Common myeloid progenitor, CD34-positive (primary cell): ENCODE data around the gene WDR1.

Experiments used
- CTCF ChIA-PET: fragments of 350-600 bp; sonication (Branson Sonifier 250); formaldehyde crosslinking; loops from one replicate; lab custom pipeline; 2021; ENCODE audit warnings: antibody characterized with exemption; lab: Charles Lee
- POLR2A ChIA-PET: fragments of 350-600 bp; sonication (Branson Sonifier 250); formaldehyde crosslinking; loops from one replicate; lab custom pipeline; 2021; ENCODE audit warnings: antibody characterized with exemption; lab: Charles Lee
- DNase-seq, 3 donors: peaks; one replicate each; pipeline versions ENCODE4 v3.0.0 to v3.0.0-alpha.2; 2013
- H3K27ac ChIP-seq, 2 experiments: 1 replicate in 1 of 2; 2 replicates in 1 of 2; pipeline ENCODE4 v1.7.0; 2013; ENCODE audit warnings: inconsistent platforms in 2 of 2, low read length in 2 of 2, mild to moderate bottlenecking in 2 of 2, low read depth in 1 of 2, moderate library complexity in 1 of 2; ENCODE audit not compliant: severe bottlenecking in 2 of 2, insufficient read depth in 1 of 2, poor library complexity in 1 of 2
- H3K27me3 ChIP-seq, 5 experiments: replicated peaks in 2 of 5; 1 replicate in 3 of 5; 2 replicates in 2 of 5; pipeline versions ENCODE4 v1.6.1 to v1.7.0; 2013; ENCODE audit warnings: low read length in 4 of 5, mild to moderate bottlenecking in 2 of 5, moderate library complexity in 2 of 5, inconsistent platforms in 1 of 5; ENCODE audit not compliant: insufficient read depth in 5 of 5, control insufficient read depth in 4 of 5
- H3K36me3 ChIP-seq, 4 experiments: 1 replicate in 2 of 4; 2 replicates in 2 of 4; pipeline versions ENCODE4 v1.6.1 to v1.7.0; 2013; ENCODE audit warnings: low read length in 3 of 4, control low read depth in 1 of 4, mild to moderate bottlenecking in 1 of 4; ENCODE audit not compliant: control insufficient read depth in 4 of 4, insufficient read depth in 4 of 4
- H3K4me1 ChIP-seq, 4 experiments: 1 replicate in 3 of 4; 2 replicates in 1 of 4; pipeline versions ENCODE4 v1.6.1 to v1.7.1; 2013; ENCODE audit warnings: low read length in 3 of 4, mild to moderate bottlenecking in 3 of 4, control low read depth in 1 of 4, inconsistent platforms in 1 of 4, moderate library complexity in 1 of 4; ENCODE audit not compliant: control insufficient read depth in 4 of 4, insufficient read depth in 4 of 4; ENCODE audit errors: control extremely low read depth in 1 of 4
- H3K4me3 ChIP-seq, 7 experiments: 1 replicate in 4 of 7; 2 replicates in 3 of 7; pipeline versions ENCODE4 v1.5.1 to v1.7.0; 2013; ENCODE audit warnings: mild to moderate bottlenecking in 7 of 7, low read length in 6 of 7, moderate library complexity in 6 of 7, inconsistent platforms in 2 of 7, low read depth in 2 of 7, control low read depth in 1 of 7; ENCODE audit not compliant: insufficient read depth in 4 of 7, control insufficient read depth in 1 of 7; ENCODE audit errors: extremely low read depth in 1 of 7
- H3K9me3 ChIP-seq, 5 experiments: 1 replicate in 4 of 5; 2 replicates in 1 of 5; pipeline versions ENCODE4 v1.6.1 to v1.7.1; 2013; ENCODE audit warnings: low read length in 4 of 5, mild to moderate bottlenecking in 2 of 5, inconsistent platforms in 1 of 5, low read depth in 1 of 5, moderate library complexity in 1 of 5; ENCODE audit not compliant: control insufficient read depth in 4 of 5, insufficient read depth in 2 of 5; ENCODE audit errors: control extremely low read depth in 1 of 5
- WGBS: methylation state at CpG from one replicate; pipeline ENCODE4 v1.1.5; 2013; ENCODE audit not compliant: insufficient coverage; 5-methylcytosine and 5-hydroxymethylcytosine counted together

WDR1 gene

GRCh38 chr4:10124167-10124930 is 7.8 kb upstream of the WDR1 start:
- WGBS = 56% methylated on average over 11 of the region's 13 CpGs
- CTCF ChIA-PET = interaction anchor here (1.6 kb wide), 1 partner anchor 27 kb away, joined by 4 read pairs; no protein-coding TSS in a partner anchor
- H3K4me1 ChIP-seq = peaks cover 2 to 60% (median 46%) of the 10 kb centered on the region in 4 experiments
- H3K27ac ChIP-seq = peak overlapping the region in 1 of 2 experiments; percentile 23
- H3K4me3 ChIP-seq = no peak overlapping the region
- no peaks in the 10 kb centered on the region for H3K27me3 ChIP-seq
- DNase-seq = peak in 2 of 3 donors; percentile 56 to 67
- no peaks in the 10 kb centered on the region for H3K36me3 ChIP-seq
- no peaks in the 10 kb centered on the region for H3K9me3 ChIP-seq
- POLR2A ChIA-PET = no interaction called here

- no peaks in the 10 kb centered on the region for H3K27me3 ChIP-seq
- no peak overlapping the region for H3K27ac ChIP-seq
- H3K9me3 ChIP-seq = no peaks in the 10 kb centered on the region
- ChIA-PET CTCF (interaction anchor here (0.7 to 1.6 kb wide), 2 partner anchors 28 to 36 kb away, joined by 3 to 4 read pairs; no protein-coding TSS in a partner anchor), POLR2A (interaction anchor here (0.6 kb wide), 1 partner anchor 50 kb away, joined by 3 read pairs; no protein-coding TSS in a partner anchor)
- DNase-seq = peak; percentile 47 to 72 (median 70)
- H3K4me1 ChIP-seq = peaks cover 3 to 68% (median 52%) of the 10 kb centered on the region in 4 experiments
- no peaks in the 10 kb centered on the region for H3K36me3 ChIP-seq
- H3K4me3 ChIP-seq = peak overlapping the region in 1 of 7 experiments; percentile 10
- 37% methylated on average over 11 of the region's 12 CpGs for WGBS
Measured at GRCh38 chr4:10123227-10124101, 6.9 kb upstream of the WDR1 start.

- H3K27ac ChIP-seq = no peak overlapping the region
- peaks cover 4 to 78% (median 63%) of the 10 kb centered on the region in 4 experiments for H3K4me1 ChIP-seq
- no peaks in the 10 kb centered on the region for H3K9me3 ChIP-seq
- CTCF ChIA-PET = interaction anchor here (0.7 to 6.7 kb wide), 11 partner anchors 14 to 281 kb away, joined by 3 to 49 read pairs (median 4); no protein-coding TSS in a partner anchor
- no peaks in the 10 kb centered on the region for H3K27me3 ChIP-seq
- no peaks in the 10 kb centered on the region for H3K36me3 ChIP-seq
- DNase-seq = no peak
- 70% methylated on average over 10 of the region's 12 CpGs for WGBS
- no peak overlapping the region for H3K4me3 ChIP-seq
- POLR2A ChIA-PET = no interaction called here
Measured at GRCh38 chr4:10122236-10122932, 5.8 kb upstream of the WDR1 start.

DNA sequence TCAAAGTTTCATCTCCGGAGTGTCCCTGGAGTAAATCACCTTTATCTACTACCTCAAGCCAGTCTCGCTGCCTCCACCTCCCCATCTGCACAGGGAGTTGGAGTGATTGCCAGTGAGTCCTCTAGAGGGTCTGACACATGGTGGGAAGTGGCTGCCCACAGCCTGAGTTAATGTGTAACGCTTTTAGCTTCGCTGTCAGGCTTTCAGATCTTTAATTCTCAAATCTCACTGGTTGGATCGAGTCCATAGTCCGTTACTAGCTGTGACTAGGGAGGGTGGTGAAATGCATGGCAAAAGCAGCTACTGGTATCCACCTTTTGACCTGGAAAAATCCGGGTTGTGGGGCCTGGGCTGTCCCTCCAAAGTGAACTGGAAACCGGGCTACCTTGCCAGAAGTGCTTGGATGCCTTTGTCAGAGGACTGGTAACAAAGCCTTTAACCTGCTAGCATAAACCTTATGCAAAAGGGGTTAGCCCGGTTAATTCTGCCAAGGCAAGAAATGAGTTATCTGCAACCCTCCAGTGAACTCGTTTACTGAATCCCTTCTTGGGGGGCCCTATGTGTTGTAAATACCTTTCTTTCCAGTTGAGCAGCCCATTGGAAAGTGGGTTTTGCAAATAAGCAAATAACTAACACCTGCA is 5.1 kb upstream of the WDR1 start:
- DNase-seq = peak in 2 of 3 donors; percentile 45 to 48
- Histone ChIP-seq H3K36me3 (no peaks in the 10 kb centered on the region), H3K27me3 (no peaks in the 10 kb centered on the region), H3K9me3 (no peaks in the 10 kb centered on the region), H3K27ac (peak overlapping the region in 1 of 2 experiments; percentile 21), H3K4me3 (no peak overlapping the region), H3K4me1 (peaks cover 4 to 82% (median 68%) of the 10 kb centered on the region in 4 experiments)
- POLR2A ChIA-PET = no interaction called here
- CTCF ChIA-PET = interaction anchor here (0.8 to 6.7 kb wide), 13 partner anchors 13 to 431 kb away, joined by 3 to 49 read pairs (median 4); no protein-coding TSS in a partner anchor
- 34% methylated on average over 8 of the region's 10 CpGs for WGBS

DNA sequence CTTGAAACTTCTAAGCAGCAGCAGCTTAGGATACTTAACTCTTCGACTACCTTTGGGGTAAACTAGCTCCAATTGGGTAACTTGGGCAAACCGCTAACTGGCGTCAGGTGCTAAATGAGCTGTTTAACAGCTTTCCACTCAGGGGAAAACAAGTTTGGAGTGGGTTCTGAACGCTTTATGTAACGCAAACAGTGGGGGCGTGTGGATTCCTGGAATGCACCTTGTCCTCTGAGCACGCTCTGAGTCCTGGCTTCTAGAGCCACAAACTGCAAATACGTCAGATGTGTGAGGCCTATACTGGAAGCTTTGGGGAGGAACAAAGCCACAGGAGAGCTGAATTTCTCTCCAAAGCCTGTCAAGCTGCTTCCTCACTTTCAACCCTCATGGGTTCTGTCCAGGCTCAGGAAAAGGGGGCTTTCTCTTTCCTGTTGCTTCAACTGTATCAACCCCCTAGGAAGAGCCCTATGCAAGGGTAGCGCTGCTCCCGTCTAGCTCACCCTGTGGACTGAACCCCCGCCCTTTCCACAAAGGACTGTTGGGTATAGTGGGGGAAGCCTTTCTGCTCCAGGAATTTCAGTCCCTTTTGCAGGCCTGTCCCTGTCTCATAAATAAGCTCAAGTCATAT is 4.5 kb upstream of the WDR1 start:
- 68% methylated on average over 7 of the region's 11 CpGs for WGBS
- peaks cover 4 to 82% (median 68%) of the 10 kb centered on the region in 4 experiments for H3K4me1 ChIP-seq
- H3K36me3 ChIP-seq = no peaks in the 10 kb centered on the region
- H3K4me3 ChIP-seq = peak overlapping the region in 1 of 7 experiments; percentile 7
- DNase-seq = peak in 2 of 3 donors; percentile 55 to 69
- peak overlapping the region; percentile 21 to 23 for H3K27ac ChIP-seq
- H3K9me3 ChIP-seq = no peaks in the 10 kb centered on the region
- POLR2A ChIA-PET = interaction anchor here (0.8 kb wide), 1 partner anchor 20 kb away, joined by 3 read pairs; no protein-coding TSS in a partner anchor
- CTCF ChIA-PET = interaction anchor here (0.6 to 6.7 kb wide), 18 partner anchors 11 to 431 kb away, joined by 3 to 49 read pairs (median 4); no protein-coding TSS in a partner anchor
- H3K27me3 ChIP-seq = no peaks in the 10 kb centered on the region

GRCh38 chr4:10119773-10120172 is 3.2 kb upstream of the WDR1 start:
- no peak for DNase-seq
- WGBS = 98% methylated on average over 7 of the region's 7 CpGs
- H3K27ac ChIP-seq = no peak overlapping the region
- H3K36me3 ChIP-seq = peaks cover 0 to 10% (median 2%) of the 10 kb centered on the region in 4 experiments
- peaks cover 8 to 85% (median 78%) of the 10 kb centered on the region in 4 experiments for H3K4me1 ChIP-seq
- CTCF ChIA-PET = interaction anchor here (0.7 to 6.7 kb wide), 12 partner anchors 10 to 429 kb away, joined by 3 to 49 read pairs (median 4); no protein-coding TSS in a partner anchor
- H3K9me3 ChIP-seq = no peaks in the 10 kb centered on the region
- POLR2A ChIA-PET = no interaction called here
- no peak overlapping the region for H3K4me3 ChIP-seq
- H3K27me3 ChIP-seq = no peaks in the 10 kb centered on the region
